A549 (cell line): ENCODE data around the gene SEC24A. TPM values are rescaled to one million over a fixed set of nuclear protein-coding genes. Genes with fewer than 3 reads are reported as not detected.

Experiments
- ATAC-seq, 2 experiments: fragments of 200-7000 bp in 1 of 2; fragments of >200 bp in 1 of 2; cut with Nextera tagmentation in 1 of 2; cut with Tn5 transposase in 1 of 2; 3 replicates each; pipeline versions ENCODE4 v1.8.0 to v1.9.1; 2018 to 2020; ENCODE audit warnings: mild to moderate bottlenecking in 1 of 2, moderate library complexity in 1 of 2
- CTCF ChIA-PET: fragments of 300-600 bp; sonication (Branson Sonifier 250); formaldehyde crosslinking; extraction: SDS; loops from one replicate; lab custom pipeline; 2021; ENCODE audit warnings: antibody characterized with exemption, inconsistent platforms; lab: Yijun Ruan, JAX
- POLR2A ChIA-PET: fragments of 350-600 bp; formaldehyde crosslinking; extraction: SDS; loops from one replicate; lab custom pipeline; 2021; ENCODE audit warnings: antibody characterized with exemption, inconsistent platforms; lab: Yijun Ruan, JAX
- DNase-seq, 2 experiments: peaks; one replicate each; pipeline versions ENCODE4 v3.0.0 to v3.0.0-alpha.2; 2011 to 2016; ENCODE audit warnings: low read depth in 1 of 2, low spot score in 1 of 2
- FAIRE-seq: peaks from 2 replicates; lab custom pipeline; 2011; peaks lifted over from hg19 to GRCh38; lab: Jason Lieb, UNC
- H3K27ac ChIP-seq, 2 experiments: fragments of >200 bp; sonication (Bioruptor Twin); formaldehyde crosslinking; 3 replicates each; pipeline ENCODE4 v1.5.1; 2016 to 2017
- H3K4me1 ChIP-seq: fragments of >200 bp; sonication (Bioruptor Twin); formaldehyde crosslinking; 3 replicates; pipeline ENCODE4 v1.6.1; 2016
- H3K4me2 ChIP-seq: fragments of >200 bp; sonication (Bioruptor Twin); formaldehyde crosslinking; 3 replicates; pipeline ENCODE4 v1.6.1; 2016
- H3K4me3 ChIP-seq: fragments of >200 bp; sonication (Bioruptor Twin); formaldehyde crosslinking; 3 replicates; pipeline ENCODE4 v1.5.1; 2016
- H3K9me3 ChIP-seq: fragments of >200 bp; sonication (Bioruptor Twin); formaldehyde crosslinking; 3 replicates; pipeline ENCODE4 v1.6.1; 2016
- CEBPB ChIP-seq, 2 experiments: fragments of >200 bp in 1 of 2; sonication (Bioruptor Twin) in 1 of 2; formaldehyde crosslinking in 1 of 2; IDR thresholded peaks; 2 replicates each; pipeline ENCODE4 v1.6.1; 2012 to 2016
- E2F6 ChIP-seq: IDR thresholded peaks from 2 replicates; pipeline ENCODE4 v1.6.1; 2012; ENCODE audit warnings: low read depth, borderline replicate concordance
- HMGXB4 ChIP-seq: fragments of 250-450 bp; sonication (Bioruptor Pico); IDR thresholded peaks from 2 replicates; pipeline ENCODE4 v1.5.0; 2021; ENCODE audit warnings: mild to moderate bottlenecking, moderate library complexity, borderline replicate concordance
- HOXB13 ChIP-seq: fragments of 250-450 bp; sonication (Bioruptor Pico); IDR thresholded peaks from 2 replicates; pipeline ENCODE4 v1.5.0; 2020; ENCODE audit warnings: low read depth, mild to moderate bottlenecking, moderate library complexity
- JUN ChIP-seq, 2 experiments: fragments of >200 bp; sonication (Bioruptor Twin); formaldehyde crosslinking; IDR thresholded peaks; 2 replicates in 1 of 2; 3 replicates in 1 of 2; pipeline ENCODE4 v1.6.1; 2016 to 2017
- KDM5A ChIP-seq: fragments of 200-600 bp; sonication (generic); IDR thresholded peaks from 2 replicates; pipeline ENCODE4 v1.6.1; 2016; ENCODE audit warnings: antibody characterized with exemption, mild to moderate bottlenecking
- RCOR1 ChIP-seq: fragments of 150-350 bp; IDR thresholded peaks from 2 replicates; pipeline ENCODE4 v1.6.1; 2014; ENCODE audit warnings: antibody characterized with exemption, low read length, low read depth
- SREBF2 ChIP-seq: fragments of 450-650 bp; IDR thresholded peaks from 2 replicates; pipeline ENCODE4 v1.6.1; 2014; ENCODE audit warnings: mild to moderate bottlenecking, moderate library complexity
- TP53 ChIP-seq: fragments of 250-450 bp; sonication (Bioruptor Pico); IDR thresholded peaks from 2 replicates; pipeline ENCODE4 v1.5.0; 2021; ENCODE audit warnings: mild to moderate bottlenecking, moderate library complexity
- ZC3H11A ChIP-seq: fragments of 450-650 bp; IDR thresholded peaks from 2 replicates; pipeline ENCODE4 v1.6.1; 2014; ENCODE audit warnings: antibody characterized with exemption, mild to moderate bottlenecking
- ZFP36 ChIP-seq: fragments of 450-650 bp; IDR thresholded peaks from 2 replicates; pipeline ENCODE4 v1.6.1; 2014; ENCODE audit warnings: borderline replicate concordance; ENCODE audit not compliant: partially characterized antibody
- ZSCAN20 ChIP-seq: fragments of 250-450 bp; sonication (Bioruptor Pico); IDR thresholded peaks from 2 replicates; pipeline ENCODE4 v1.8.0; 2022; ENCODE audit warnings: mild to moderate bottlenecking, moderate library complexity
- WGBS: methylation state at CpG from one replicate; pipeline ENCODE4 v1.1.6; 2017; ENCODE audit errors: missing lambda C conversion rate; 5-methylcytosine and 5-hydroxymethylcytosine counted together
- polyA plus RNA-seq, 4 experiments: library from polyadenylated mRNA; depleted of rRNA in 3 of 4; stranded (reverse); fragments of >200 nt; fragmentation: RNase III in 1 of 4; extraction: RNeasy Plus Mini Kit Qiagen cat#74134 plus additional on column Dnase treatment in 1 of 4; gene quantifications; 2 replicates in 3 of 4; 3 replicates in 1 of 4; pipeline ENCODE4 v1.2.3, GENCODE V29; 2011 to 2017
- small RNA-seq, 6 experiments: library from RNA; depleted of rRNA; stranded (forward); fragments of <200 nt; gene quantifications; one replicate each; pipeline ENCODE3, GENCODE V24; 2012

SEC24A gene
- polyA plus RNA-seq, 2 of the 4 experiments (the other 2 are of a cell fraction) = 11.6 to 23.6 TPM

GRCh38 chr5:134769206-134769605 lies 120.6 kb downstream of the SEC24A start:
- WGBS = 55% methylated on average over 4 of the region's 4 CpGs

GRCh38 chr5:134772461-134773125 lies 124.0 kb downstream of the SEC24A start:
- no peak overlapping the region for H3K4me3 ChIP-seq
- ChIA-PET CTCF (interaction anchor here (0.6 to 1.8 kb wide), 5 partner anchors 11 to 132 kb away, joined by 3 to 4 read pairs (median 3); partner anchors contain the start of genes DDX46 and PCBD2), POLR2A (interaction anchor here (0.6 kb wide), 1 partner anchor 15 kb away, joined by 3 read pairs; no protein-coding TSS in a partner anchor)
- DNase-seq = no peak
- H3K4me1 ChIP-seq = 0 out of 3 replicates have a peak, but pooled peaks cover 5% of the 10 kb centered on the region
- 93% methylated on average over 10 of the region's 10 CpGs for WGBS
- no peak overlapping the region for H3K4me2 ChIP-seq
- H3K9me3 ChIP-seq = no peaks in the 10 kb centered on the region
- TF ChIP-seq E2F6 = no peak
- no peak for TF ChIP-seq JUN (IDR thresholded peaks at IDR 0.05)
- TF ChIP-seq KDM5A = no peak
- TF ChIP-seq ZFP36 = no peak
- TF ChIP-seq ZSCAN20 = no peak
- no peak for TF ChIP-seq SREBF2
- no peak for ATAC-seq
- no peak for FAIRE-seq
- no peak overlapping the region for H3K27ac ChIP-seq

More at GRCh38 chr5:134769206-134769605, 120.6 kb downstream of the SEC24A start:
- H3K27ac ChIP-seq = no peak overlapping the region
- H3K4me1 ChIP-seq = no peaks in the 10 kb centered on the region
- no peaks in the 10 kb centered on the region for H3K9me3 ChIP-seq
- TF ChIP-seq TP53 (no peak), HOXB13 (CRISPR knock-in tag) (no peak), CEBPB (IDR thresholded peaks at IDR 0.05) (peak; percentile 86 to 87; a peak in 3 of 4 replicates), ZC3H11A (no peak), RCOR1 (no peak)
- ChIA-PET CTCF (no interaction called here), POLR2A (interaction anchor here (1.0 to 1.2 kb wide), 2 partner anchors 11 to 76 kb away, joined by 3 to 10 read pairs; partner anchors contain the start of genes C5orf24 and DDX46)
- H3K4me3 ChIP-seq = no peak overlapping the region
- H3K4me2 ChIP-seq = no peak overlapping the region
- DNase-seq = peak in 1 of 2 experiments; percentile 13
- FAIRE-seq = no peak
- ATAC-seq = peak in 1 of 2 experiments; percentile 58; a peak in 1 of 6 replicates

- 83% methylated on average over 2 of the region's 2 CpGs for WGBS
- ATAC-seq (no peak), FAIRE-seq (no peak), DNase-seq (no peak)
- H3K9me3 ChIP-seq = no peaks in the 10 kb centered on the region
- no peak overlapping the region for H3K4me3 ChIP-seq
- no peak for TF ChIP-seq HMGXB4 (CRISPR knock-in tag)
- 0 out of 4 replicates have a peak, but pooled peaks of 1 of the 2 experiments have one; percentile 19 for TF ChIP-seq CEBPB (IDR thresholded peaks at IDR 0.05)
- no peak overlapping the region for H3K4me2 ChIP-seq
- H3K4me1 ChIP-seq = 0 out of 3 replicates have a peak, but pooled peaks cover 5% of the 10 kb centered on the region
- ChIA-PET CTCF (interaction anchor here (0.6 to 3.8 kb wide), 6 partner anchors 15 to 139 kb away, joined by 3 to 15 read pairs (median 4); partner anchors contain the start of gene DDX46), POLR2A (interaction anchor here (0.7 kb wide), 1 partner anchor 97 kb away, joined by 3 read pairs; no protein-coding TSS in a partner anchor)
- H3K27ac ChIP-seq = no peak overlapping the region
These were observed 128.8 kb downstream of the SEC24A start for GRCh38 chr5:134777366-134777765.

Small RNA genes within 50 kb of the gene (small RNA-seq; reads per million reads assigned to genes)
- gene RNU6-1164P (0 reads per million in 6 experiments), gene RNU6-1311P (0 reads per million in 6 experiments), gene RNU6-757P (0 reads per million in 6 experiments)

Other genes with a start within 250 kb of the SEC24A start
- 42.4 and 49.9 TPM in 2 replicates for gene CDKN2AIPNL, start 236.9 kb upstream of the SEC24A start, polyA plus RNA-seq (2011; rRNA removed)
- 44.7 to 48.0 TPM (median 44.9 TPM) in 3 replicates for gene CDKN2AIPNL, start 236.9 kb upstream of the SEC24A start, polyA plus RNA-seq (2017; fragmentation: RNase III; extraction: RNeasy Plus Mini Kit Qiagen cat#74134 plus additional on column Dnase treatment)
- gene JADE2, start 123.1 kb upstream of the SEC24A start, polyA plus RNA-seq (2011; rRNA removed) = 21.7 and 24.0 TPM in 2 replicates
- gene JADE2, start 123.1 kb upstream of the SEC24A start, polyA plus RNA-seq (2017; fragmentation: RNase III; extraction: RNeasy Plus Mini Kit Qiagen cat#74134 plus additional on column Dnase treatment) = 23.7 to 27.1 TPM (median 27.0 TPM) in 3 replicates
- gene SAR1B, start 16.0 kb upstream of the SEC24A start, polyA plus RNA-seq (2011; rRNA removed) = 63.2 and 105 TPM in 2 replicates
- gene SAR1B, start 16.0 kb upstream of the SEC24A start, polyA plus RNA-seq (2017; fragmentation: RNase III; extraction: RNeasy Plus Mini Kit Qiagen cat#74134 plus additional on column Dnase treatment) = 51.1 to 59.8 TPM (median 57.2 TPM) in 3 replicates
- 18.0 and 26.2 TPM in 2 replicates for gene CAMLG, start 89.8 kb downstream of the SEC24A start, polyA plus RNA-seq (2011; rRNA removed)
- gene CAMLG, start 89.8 kb downstream of the SEC24A start, polyA plus RNA-seq (2017; fragmentation: RNase III; extraction: RNeasy Plus Mini Kit Qiagen cat#74134 plus additional on column Dnase treatment) = 18.5 to 23.8 TPM (median 22.6 TPM) in 3 replicates
- 74.7 and 104 TPM in 2 replicates for gene DDX46, start 110.0 kb downstream of the SEC24A start, polyA plus RNA-seq (2011; rRNA removed)
- gene DDX46, start 110.0 kb downstream of the SEC24A start, polyA plus RNA-seq (2017; fragmentation: RNase III; extraction: RNeasy Plus Mini Kit Qiagen cat#74134 plus additional on column Dnase treatment) = 97.9 to 104 TPM (median 103 TPM) in 3 replicates
- 44.6 and 53.7 TPM in 2 replicates for gene C5orf24, start 197.2 kb downstream of the SEC24A start, polyA plus RNA-seq (2011; rRNA removed)
- gene C5orf24, start 197.2 kb downstream of the SEC24A start, polyA plus RNA-seq (2017; fragmentation: RNase III; extraction: RNeasy Plus Mini Kit Qiagen cat#74134 plus additional on column Dnase treatment) = 22.9 to 27.6 TPM (median 27.0 TPM) in 3 replicates
- 61.0 and 85.2 TPM in 2 replicates for gene TXNDC15, start 225.6 kb downstream of the SEC24A start, polyA plus RNA-seq (2011; rRNA removed)
- gene TXNDC15, start 225.6 kb downstream of the SEC24A start, polyA plus RNA-seq (2017; fragmentation: RNase III; extraction: RNeasy Plus Mini Kit Qiagen cat#74134 plus additional on column Dnase treatment) = 71.1 to 81.0 TPM (median 76.7 TPM) in 3 replicates